Keratinocyte (primary cell): ENCODE results near the gene ZNF701.

Source experiments
- CTCF ChIP-seq, 3 experiments: IDR thresholded peaks in 1 of 3; conservative IDR thresholded peaks in 1 of 3; optimal IDR thresholded peaks in 1 of 3; 2 replicates in 2 of 3; 3 replicates in 1 of 3; pipeline versions ENCODE3 to v1.5.1; 2011; ENCODE audit warnings: low read length in 3 of 3, mild to moderate bottlenecking in 3 of 3, moderate library complexity in 2 of 3, control low read depth in 1 of 3, inconsistent platforms in 1 of 3; ENCODE audit not compliant: insufficient read depth in 2 of 3; ENCODE audit errors: extremely low read depth in 1 of 3
- EZH2 ChIP-seq: IDR thresholded peaks from one replicate; pipeline ENCODE4 v1.6.1; 2012; ENCODE audit warnings: inconsistent platforms, mild to moderate bottlenecking, low read length, moderate library complexity

DNA sequence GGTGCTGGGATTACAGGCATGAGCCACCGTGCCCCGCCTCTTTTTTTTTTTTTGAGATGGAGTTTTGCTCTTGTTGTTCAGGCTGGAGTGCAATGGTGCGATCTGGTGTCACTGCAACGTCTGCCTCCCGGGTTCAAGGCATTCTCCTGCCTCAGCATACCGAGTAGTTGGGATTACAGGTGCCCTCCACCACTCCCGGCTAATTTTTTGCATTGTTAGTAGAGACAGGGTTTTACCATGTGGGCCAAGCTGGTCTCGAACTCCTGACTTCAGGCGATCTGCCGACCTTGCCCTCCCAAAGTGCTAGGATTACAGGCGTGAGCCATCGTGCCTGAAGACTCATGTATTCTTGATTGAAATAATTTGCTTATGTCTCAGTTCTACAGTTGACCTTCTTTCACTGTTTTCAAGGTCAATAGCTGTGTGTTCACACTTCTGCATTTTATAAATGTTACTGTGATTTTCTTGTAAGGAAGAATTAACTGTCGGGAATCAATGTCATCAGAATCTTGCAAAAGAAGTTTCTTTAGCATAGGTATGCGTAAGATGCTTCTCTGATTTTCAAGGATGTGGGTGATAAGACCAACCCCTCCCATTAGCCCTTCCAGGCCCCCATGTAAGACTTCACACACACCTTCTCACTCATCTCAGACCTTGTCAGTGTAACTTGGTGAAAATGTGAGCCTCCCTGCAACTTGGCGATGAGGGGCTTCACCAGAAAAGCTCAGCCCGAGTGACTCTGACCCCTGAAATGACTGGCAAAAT, 12.7 kb upstream of the ZNF701 start:
- no peak for TF ChIP-seq EZH2
- TF ChIP-seq CTCF (optimal IDR thresholded peaks at IDR 0.05 in 1 of 3, IDR thresholded peaks at IDR 0.05 in 1 of 3, conservative IDR thresholded peaks at IDR 0.05 in 1 of 3; ENCODE audit: extremely low read depth in 1 of 3, insufficient read depth in 2 of 3, low read length in 3 of 3): no peak
